ENCODE results near the gene TSGA10. TPM values are rescaled to one million over a fixed set of nuclear protein-coding genes. Genes with fewer than 3 reads are reported as not detected.

TSGA10 gene
- total and polyA plus RNA-seq, 2 donors (not counting 3 experiments of a cell fraction or from before 2014, with no cell fraction given) = 0.12 to 2.7 TPM

GRCh38 chr2:98959810-98960507 lies 194.8 kb downstream of the TSGA10 start:
- Histone ChIP-seq H3K27ac (ENCODE audit: insufficient read depth, low read depth, low read length) (no peak overlapping the region), H3K4me2 (ENCODE audit: insufficient read depth, low read length) (no peak overlapping the region), H3K27me3 (ENCODE audit: control insufficient read depth in 2 of 2, insufficient read depth in 2 of 2, low read length in 2 of 2) (peaks cover 2 to 24% of the 10 kb centered on the region in 2 experiments), H3K9me3 (replicated peaks; ENCODE audit: control insufficient read depth, insufficient read depth, low read length) (no peaks in the 10 kb centered on the region), H3K9ac (replicated peaks; ENCODE audit: extremely low read depth, insufficient read depth, low read length) (no peak overlapping the region), H3K79me2 (ENCODE audit: control insufficient read depth, insufficient read depth, low read length) (no peaks in the 10 kb centered on the region), H3K9me1 (replicated peaks; ENCODE audit: control insufficient read depth, extremely low read depth, insufficient read depth, low read length) (no peaks in the 10 kb centered on the region), H3K36me3 (ENCODE audit: control insufficient read depth in 2 of 2, extremely low read depth in 1 of 2, insufficient read depth in 2 of 2, low read length in 2 of 2) (no peaks in the 10 kb centered on the region), H3K4me1 (ENCODE audit: control insufficient read depth, extremely low read depth, insufficient read depth, low read length) (no peaks in the 10 kb centered on the region), H2AFZ (ENCODE audit: low read depth, low read length) (no peak overlapping the region), H3K4me3 (replicated peaks in 1 of 3; ENCODE audit: insufficient read depth in 1 of 3, low read depth in 1 of 3, low read length in 3 of 3) (no peak overlapping the region), H4K20me1 (replicated peaks; ENCODE audit: control insufficient read depth, extremely low read depth, insufficient read depth, low read length) (no peaks in the 10 kb centered on the region)
- FAIRE-seq = no peak
- CTCF ChIA-PET = no interaction called here
- dilution Hi-C loops (cut with MboI; ENCODE audit: extremely low pct_ligation_motif_present, low sequenced_read_pairs) = no loop called here
- no peak for DNase-seq (ENCODE audit: low read depth, low spot score)
- TF ChIP-seq GATA2 (IDR thresholded peaks at IDR 0.05; ENCODE audit: insufficient read depth, insufficient read length, low read depth, low read length) = no peak
- no peak for TF ChIP-seq EZH2 (IDR thresholded peaks at IDR 0.05; ENCODE audit: borderline replicate concordance, low read depth, low read length, severe bottlenecking)
- TF ChIP-seq MYC (IDR thresholded peaks at IDR 0.05; ENCODE audit: low read depth, low read length) = no peak
- no peak for TF ChIP-seq JUN (IDR thresholded peaks at IDR 0.05; ENCODE audit: borderline replicate concordance, insufficient read depth, insufficient read length, low read depth)
- TF ChIP-seq CTCF (IDR thresholded peaks at IDR 0.05; ENCODE audit: extremely low read depth in 1 of 2, insufficient read depth in 1 of 2, low read depth in 1 of 2, low read length in 2 of 2) = no peak
- no peak for TF ChIP-seq MAX (IDR thresholded peaks at IDR 0.05; ENCODE audit: insufficient read depth, insufficient read length)
- TF ChIP-seq POLR2A (IDR thresholded peaks at IDR 0.05; ENCODE audit: low read depth, low read length) = no peak
- no peak for TF ChIP-seq POLR2AphosphoS5 (IDR thresholded peaks at IDR 0.05; ENCODE audit: insufficient read depth, low read depth, low read length)
- no peak for TF ChIP-seq FOS (IDR thresholded peaks at IDR 0.05; ENCODE audit: borderline replicate concordance, insufficient read depth, low read length)
- no TSS peak for BruUV-seq (replicated peaks)
- intact Hi-C loops (cut with micrococcal nuclease) = no loop called here
- POLR2A ChIA-PET = no interaction called here

Measured in endothelial cell of umbilical vein (primary cell).